Fibroblast of skin of left quadriceps (primary cell): ENCODE measurements around the gene SHISAL1.
"Not testable (repeated sequence)": the region's sequence is repeated elsewhere in the genome, so short reads cannot be mapped to it uniquely, and the experiment has no call there.

Experiments
- DNase-seq, 2 experiments: peaks; one replicate each; pipeline ENCODE4 v3.0.0-alpha.2; 2013; ENCODE audit warnings: low read depth in 2 of 2

The SHISAL1 gene

GRCh38 chr22:44328326-44328725 is 15.6 kb upstream of the SHISAL1 start:
- DNase-seq, result no peak

- DNase-seq, result no peak
Observed at GRCh38 chr22:44326491-44326885, 13.7 kb upstream of the SHISAL1 start.

GRCh38 chr22:44325718-44326490 is 13.2 kb upstream of the SHISAL1 start:
- no peak for DNase-seq

GRCh38 chr22:44323140-44323790 is 10.5 kb upstream of the SHISAL1 start:
- DNase-seq, result not testable (repeated sequence)

- DNase-seq, result no peak
Observed at GRCh38 chr22:44319685-44320084, 6.9 kb upstream of the SHISAL1 start.

DNA sequence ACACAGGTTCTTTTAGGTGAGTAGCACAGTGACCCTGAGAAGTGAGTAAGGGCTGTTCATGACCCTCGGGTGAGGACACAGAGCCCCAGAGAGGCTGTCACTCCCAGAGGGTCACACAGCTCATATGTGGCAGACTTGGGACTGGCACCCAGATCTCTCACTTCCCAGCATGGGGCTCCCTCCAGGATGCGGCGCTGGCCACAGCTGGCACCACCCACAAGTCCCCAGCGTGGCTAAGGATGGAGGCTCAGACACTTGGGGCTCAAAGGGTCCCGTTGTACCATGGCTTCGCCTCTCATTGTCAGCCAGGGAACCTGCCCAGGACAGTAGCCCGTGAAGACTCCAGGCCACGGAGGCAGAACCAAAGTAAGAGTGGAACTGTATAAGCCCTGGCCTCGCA is 6.0 kb upstream of the SHISAL1 start:
- DNase-seq, result no peak

- DNase-seq, result no peak
Observed at GRCh38 chr22:44317886-44318637, 5.3 kb upstream of the SHISAL1 start.

- DNase-seq, result no peak
Observed at GRCh38 chr22:44317123-44317444, 4.3 kb upstream of the SHISAL1 start.

GRCh38 chr22:44316393-44317122 is 3.8 kb upstream of the SHISAL1 start:
- no peak for DNase-seq

- DNase-seq, result no peak
Observed at GRCh38 chr22:44314425-44315067, 1.8 kb upstream of the SHISAL1 start.

DNA sequence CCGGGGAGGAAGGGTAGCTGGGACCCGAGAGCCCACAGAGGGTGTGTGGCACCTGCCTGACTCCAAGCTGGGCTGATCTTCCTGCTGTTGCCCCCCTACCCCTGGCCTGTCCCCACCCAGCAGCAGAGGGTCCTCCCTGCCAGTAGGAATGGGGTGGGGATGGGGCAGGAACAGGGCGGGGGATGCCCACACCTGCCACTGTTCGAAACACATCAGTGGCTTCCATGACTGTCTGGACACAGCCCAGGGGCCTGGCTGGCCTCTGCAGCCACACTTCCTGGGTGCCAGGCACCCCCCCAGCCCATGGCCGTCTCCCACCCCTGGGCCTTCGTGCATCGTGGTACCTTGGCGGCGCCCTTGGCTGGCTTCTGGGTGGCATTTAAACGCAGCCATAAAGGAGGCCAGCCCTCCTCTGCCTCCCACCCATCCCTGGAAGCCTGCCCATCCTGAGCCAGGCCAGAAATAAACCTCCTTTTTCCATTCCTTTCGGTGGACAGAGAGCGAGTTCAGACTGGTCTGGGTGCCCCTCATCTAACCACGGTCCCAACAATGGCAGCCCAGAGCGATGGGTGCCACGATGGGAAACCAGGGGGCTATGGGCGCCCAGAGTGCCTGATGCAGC is 745 bp upstream of the SHISAL1 start:
- DNase-seq, result no peak

- DNase-seq, result no peak
Observed at GRCh38 chr22:44311855-44312170, 938 bp downstream of the SHISAL1 start.

- DNase-seq, result no peak
Observed at GRCh38 chr22:44311104-44311854, 1.5 kb downstream of the SHISAL1 start.

DNA sequence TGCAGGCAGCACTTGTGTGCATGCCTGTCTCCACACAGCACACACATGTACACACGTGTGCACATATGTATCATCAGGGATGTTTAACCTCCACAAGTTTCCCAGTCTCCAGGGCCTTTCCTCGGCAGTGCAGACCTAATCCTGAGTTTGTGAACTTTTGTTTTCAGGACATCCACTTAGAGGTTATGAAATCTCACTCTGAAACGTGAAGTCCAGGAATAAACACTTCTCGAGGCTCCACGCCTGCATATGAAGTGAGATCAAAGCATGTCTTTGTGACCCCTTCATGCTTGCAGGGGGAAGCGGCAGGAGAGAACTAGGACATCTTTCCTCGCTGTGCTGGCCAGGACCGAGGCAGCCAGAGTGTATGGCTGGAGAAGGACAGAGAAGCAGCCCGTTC is 3.1 kb downstream of the SHISAL1 start:
- no peak for DNase-seq

GRCh38 chr22:44309137-44309536 is 3.6 kb downstream of the SHISAL1 start:
- DNase-seq, result peak; percentile 87 to 89

GRCh38 chr22:44307509-44308169 is 5.1 kb downstream of the SHISAL1 start:
- DNase-seq, result no peak

DNA sequence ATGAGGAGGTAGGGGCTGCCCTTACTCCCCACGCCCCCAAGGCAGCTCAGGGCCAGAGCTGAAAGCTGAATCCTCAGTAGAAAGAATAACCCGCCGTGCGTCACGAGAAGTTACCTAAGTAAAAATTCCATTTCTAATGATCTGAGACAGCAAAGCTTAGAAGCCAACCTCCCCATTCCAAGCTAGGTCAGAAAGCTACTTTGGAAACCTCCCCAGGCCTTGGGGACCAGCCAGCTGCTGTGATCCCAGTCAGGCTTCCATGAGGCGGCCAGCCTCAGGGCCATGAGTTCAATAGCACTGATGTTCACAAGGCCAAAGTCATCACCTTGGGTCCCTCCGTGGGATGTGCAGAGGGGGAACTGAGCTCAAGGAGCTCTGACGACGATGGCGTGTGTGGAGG is 6.9 kb downstream of the SHISAL1 start:
- no peak for DNase-seq

GRCh38 chr22:44305455-44305854 is 7.3 kb downstream of the SHISAL1 start:
- no peak for DNase-seq

- no peak for DNase-seq
Observed at GRCh38 chr22:44304911-44305310, 7.8 kb downstream of the SHISAL1 start.

- no peak for DNase-seq
Observed at GRCh38 chr22:44304354-44304753, 8.4 kb downstream of the SHISAL1 start.
